Ishikawa (cell line): Measurements from ENCODE around the gene SLC12A6.

ENCODE experiments used
- CREB1 ChIP-seq: IDR thresholded peaks from 2 replicates; pipeline ENCODE4 v1.6.1; 2012; ENCODE audit warnings: low read depth
- EGR1 ChIP-seq: IDR thresholded peaks from 2 replicates; pipeline ENCODE4 v1.6.1; 2012
- EP300 ChIP-seq: IDR thresholded peaks from 2 replicates; pipeline ENCODE4 v1.6.1; 2012; ENCODE audit warnings: borderline replicate concordance
- FOXM1 ChIP-seq: IDR thresholded peaks from 2 replicates; pipeline ENCODE4 v1.6.1; 2012; ENCODE audit warnings: low read depth, borderline replicate concordance
- RAD21 ChIP-seq: IDR thresholded peaks from 2 replicates; pipeline ENCODE4 v1.6.1; 2012; ENCODE audit warnings: low read depth
- REST ChIP-seq: IDR thresholded peaks from 2 replicates; pipeline ENCODE4 v1.6.1; 2012; ENCODE audit warnings: low read depth, mild to moderate bottlenecking
- TAF1 ChIP-seq: IDR thresholded peaks from 2 replicates; pipeline ENCODE4 v1.6.1; 2012; ENCODE audit warnings: low read depth, mild to moderate bottlenecking
- TEAD4 ChIP-seq: IDR thresholded peaks from 2 replicates; pipeline ENCODE4 v1.6.1; 2012
- YY1 ChIP-seq: IDR thresholded peaks from 2 replicates; pipeline ENCODE4 v1.6.1; 2012; ENCODE audit warnings: low read depth
- TF ChIP-seq, protein P1 (sequence below): IDR thresholded peaks from 2 replicates; pipeline ENCODE4 v1.6.1; 2012

- TF ChIP-seq REST (no peak), YY1 (no peak), TAF1 (no peak), EGR1 (no peak), EP300 (no peak), TEAD4 (no peak), RAD21 (no peak), FOXM1 (no peak), CREB1 (no peak)
- TF ChIP-seq, protein P1, sequence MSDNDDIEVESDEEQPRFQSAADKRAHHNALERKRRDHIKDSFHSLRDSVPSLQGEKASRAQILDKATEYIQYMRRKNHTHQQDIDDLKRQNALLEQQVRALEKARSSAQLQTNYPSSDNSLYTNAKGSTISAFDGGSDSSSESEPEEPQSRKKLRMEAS, result no peak
Observed at GRCh38 chr15:34336231-34336990, 1.2 kb downstream of the SLC12A6 start.
